ENCODE results near the gene ZC3HAV1. TPM values are rescaled to one million over a fixed set of nuclear protein-coding genes. Genes with fewer than 3 reads are reported as not detected.
A peak's percentile ranks its signal among the peaks of the same experiment; 100 is the strongest.

Gene ZC3HAV1
- total and polyA plus RNA-seq, 2 of the 13 experiments (the other 11 are each of a cell fraction or from before 2014, with no cell fraction given), result 12.7 to 23.7 TPM

DNA sequence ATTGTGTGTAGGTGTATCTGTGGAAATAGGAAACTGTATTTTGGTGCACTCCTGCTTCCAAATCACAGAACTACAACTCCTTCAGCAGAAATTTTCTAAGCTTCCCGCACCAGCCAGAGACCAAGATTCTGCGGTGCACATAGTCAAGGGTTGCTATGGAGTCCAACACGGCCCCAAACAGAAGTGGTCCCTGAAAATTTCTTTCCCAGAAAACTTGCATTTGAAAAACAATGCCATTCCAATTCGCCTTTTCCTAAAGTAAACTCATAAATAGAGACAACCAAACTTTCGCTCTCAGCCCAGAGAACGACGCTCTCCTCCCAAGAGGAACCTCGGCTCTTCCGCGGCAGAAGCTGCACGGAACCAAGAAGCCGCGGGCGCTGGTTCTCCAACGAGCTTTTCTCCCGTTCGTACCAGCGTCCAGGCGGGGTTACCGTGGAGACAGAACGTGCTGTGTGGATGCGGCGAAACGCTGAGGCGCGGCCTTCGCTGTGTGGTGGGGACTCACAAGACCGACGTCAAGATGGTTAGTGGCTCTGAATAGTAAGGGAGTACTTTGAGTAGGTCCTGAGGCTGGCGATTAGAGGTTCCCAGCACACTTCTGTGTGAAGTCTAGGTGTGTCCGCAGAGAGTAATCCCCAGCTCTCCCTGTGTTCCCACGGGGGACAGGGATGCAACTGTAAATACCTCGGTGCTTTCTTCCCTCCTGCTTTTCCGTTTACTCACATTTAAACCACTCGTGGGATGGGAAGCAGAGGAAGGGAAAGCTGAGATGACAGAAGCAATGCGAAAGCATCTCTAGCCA lies 24.0 kb upstream of the ZC3HAV1 start (continued):
- TF ChIP-seq BORCS8-MEF2B (CRISPR knock-in tag; IDR thresholded peaks at IDR 0.05), result peak; percentile 79
- no peak for TF ChIP-seq TCF7 (IDR thresholded peaks at IDR 0.05; ENCODE audit: low read depth)
- peak; percentile 82 for TF ChIP-seq ZMYM3 (CRISPR knock-in tag; IDR thresholded peaks at IDR 0.05)
- TF ChIP-seq, protein P1, sequence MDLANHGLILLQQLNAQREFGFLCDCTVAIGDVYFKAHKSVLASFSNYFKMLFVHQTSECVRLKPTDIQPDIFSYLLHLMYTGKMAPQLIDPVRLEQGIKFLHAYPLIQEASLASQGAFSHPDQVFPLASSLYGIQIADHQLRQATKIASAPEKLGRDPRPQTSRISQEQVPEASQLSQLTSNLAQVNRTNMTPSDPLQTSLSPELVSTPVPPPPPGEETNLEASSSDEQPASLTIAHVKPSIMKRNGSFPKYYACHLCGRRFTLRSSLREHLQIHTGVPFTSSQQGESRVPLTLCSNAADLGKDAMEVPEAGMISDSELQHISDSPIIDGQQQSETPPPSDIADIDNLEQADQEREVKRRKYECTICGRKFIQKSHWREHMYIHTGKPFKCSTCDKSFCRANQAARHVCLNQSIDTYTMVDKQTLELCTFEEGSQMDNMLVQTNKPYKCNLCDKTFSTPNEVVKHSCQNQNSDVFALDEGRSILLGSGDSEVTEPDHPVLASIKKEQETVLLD (CRISPR knock-in tag; IDR thresholded peaks at IDR 0.05; ENCODE audit: low read depth), result peak; percentile 60; the same call in 1 of the 2 replicates
- TF ChIP-seq ZSCAN30 (CRISPR knock-in tag; IDR thresholded peaks at IDR 0.05), result no peak
- TF ChIP-seq ZNF274 (CRISPR knock-in tag; IDR thresholded peaks at IDR 0.05), result peak; percentile 46; the same call in 1 of the 2 replicates
- TF ChIP-seq KAT2B (IDR thresholded peaks at IDR 0.05; ENCODE audit: borderline replicate concordance, low read depth, low read length), result no peak
- TF ChIP-seq RORA (CRISPR knock-in tag; IDR thresholded peaks at IDR 0.05), result no peak
- no peak for TF ChIP-seq ATAD3A (CRISPR knock-in tag; IDR thresholded peaks at IDR 0.05)
- no peak for TF ChIP-seq ZSCAN25 (CRISPR knock-in tag; IDR thresholded peaks at IDR 0.05)
- peak; percentile 28; the same call in 1 of the 2 replicates for TF ChIP-seq ZKSCAN8 (CRISPR knock-in tag; IDR thresholded peaks at IDR 0.05; ENCODE audit: borderline replicate concordance)
- no peak for TF ChIP-seq MAZ (IDR thresholded peaks at IDR 0.05; ENCODE audit: borderline replicate concordance, low read depth, low read length)
- TF ChIP-seq MAZ (CRISPR knock-in tag; IDR thresholded peaks at IDR 0.05; ENCODE audit: low read depth), result peak; percentile 91
- TF ChIP-seq NR2C2 (CRISPR knock-in tag; IDR thresholded peaks at IDR 0.05; ENCODE audit: borderline replicate concordance), result peak; percentile 80
- TF ChIP-seq ZNF441 (CRISPR knock-in tag; IDR thresholded peaks at IDR 0.05; ENCODE audit: borderline replicate concordance), result peak; percentile 65
- peak; percentile 40; the same call in 1 of the 2 replicates for TF ChIP-seq ZFP36L1 (CRISPR knock-in tag; IDR thresholded peaks at IDR 0.05)
- no peak for TF ChIP-seq FLYWCH1 (CRISPR knock-in tag; IDR thresholded peaks at IDR 0.05)
- peak; percentile 27; the same call in 1 of the 2 replicates for TF ChIP-seq NFIC (IDR thresholded peaks at IDR 0.05; ENCODE audit: low read length)
- TF ChIP-seq ZNF337 (CRISPR knock-in tag; IDR thresholded peaks at IDR 0.05; ENCODE audit: borderline replicate concordance, low read depth), result peak; percentile 62; the same call in 1 of the 2 replicates
- peak; percentile 85; the same call in 1 of the 2 replicates for TF ChIP-seq NFKB2 (CRISPR knock-in tag; IDR thresholded peaks at IDR 0.05; ENCODE audit: borderline replicate concordance)
- TF ChIP-seq SNAPC2 (CRISPR knock-in tag; IDR thresholded peaks at IDR 0.05), result 0 out of 2 replicates have a peak, but pooled peaks have one; percentile 10
- no peak for TF ChIP-seq ZNF326 (CRISPR knock-in tag; IDR thresholded peaks at IDR 0.05; ENCODE audit: borderline replicate concordance)
- TF ChIP-seq, protein P2, sequence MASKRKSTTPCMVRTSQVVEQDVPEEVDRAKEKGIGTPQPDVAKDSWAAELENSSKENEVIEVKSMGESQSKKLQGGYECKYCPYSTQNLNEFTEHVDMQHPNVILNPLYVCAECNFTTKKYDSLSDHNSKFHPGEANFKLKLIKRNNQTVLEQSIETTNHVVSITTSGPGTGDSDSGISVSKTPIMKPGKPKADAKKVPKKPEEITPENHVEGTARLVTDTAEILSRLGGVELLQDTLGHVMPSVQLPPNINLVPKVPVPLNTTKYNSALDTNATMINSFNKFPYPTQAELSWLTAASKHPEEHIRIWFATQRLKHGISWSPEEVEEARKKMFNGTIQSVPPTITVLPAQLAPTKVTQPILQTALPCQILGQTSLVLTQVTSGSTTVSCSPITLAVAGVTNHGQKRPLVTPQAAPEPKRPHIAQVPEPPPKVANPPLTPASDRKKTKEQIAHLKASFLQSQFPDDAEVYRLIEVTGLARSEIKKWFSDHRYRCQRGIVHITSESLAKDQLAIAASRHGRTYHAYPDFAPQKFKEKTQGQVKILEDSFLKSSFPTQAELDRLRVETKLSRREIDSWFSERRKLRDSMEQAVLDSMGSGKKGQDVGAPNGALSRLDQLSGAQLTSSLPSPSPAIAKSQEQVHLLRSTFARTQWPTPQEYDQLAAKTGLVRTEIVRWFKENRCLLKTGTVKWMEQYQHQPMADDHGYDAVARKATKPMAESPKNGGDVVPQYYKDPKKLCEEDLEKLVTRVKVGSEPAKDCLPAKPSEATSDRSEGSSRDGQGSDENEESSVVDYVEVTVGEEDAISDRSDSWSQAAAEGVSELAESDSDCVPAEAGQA (IDR thresholded peaks at IDR 0.05; ENCODE audit: low read depth), result peak; percentile 73
- TF ChIP-seq, protein P2 (CRISPR knock-in tag; IDR thresholded peaks at IDR 0.05; ENCODE audit: borderline replicate concordance), result no peak
